Tibial artery (tissue), 4 donors: ENCODE data around the gene KCNK4.

Experiments
- DNase-seq, 2 donors: peaks; one replicate each; pipeline ENCODE4 v3.0.0-alpha.2; 2019
- H3K27ac ChIP-seq, 2 donors: fragments of 200-600 bp; sonication (generic) in 1 of 2; 1 replicate in 1 of 2; 2 replicates in 1 of 2; pipeline ENCODE4 v1.5.1; 2018 to 2019; ENCODE audit warnings: mild to moderate bottlenecking in 1 of 2
- H3K27me3 ChIP-seq, 2 donors: fragments of 200-600 bp; sonication (generic) in 1 of 2; one replicate each; pipeline versions ENCODE4 v1.5.1 to v1.6.0; 2016 to 2019
- H3K36me3 ChIP-seq, 3 donors: fragments of 200-600 bp; sonication (generic) in 2 of 3; one replicate each; pipeline ENCODE4 v1.5.1; 2016 to 2019; ENCODE audit warnings: mild to moderate bottlenecking in 2 of 3
- H3K4me1 ChIP-seq, 4 donors: fragments of 200-600 bp; sonication (generic) in 2 of 4; 1 replicate in 3 of 4; 2 replicates in 1 of 4; pipeline ENCODE4 v1.5.1; 2016 to 2019
- H3K4me3 ChIP-seq, 2 donors: fragments of 200-600 bp; sonication (generic) in 1 of 2; 1 replicate in 1 of 2; 2 replicates in 1 of 2; pipeline ENCODE4 v1.5.1; 2018 to 2019; ENCODE audit warnings: mild to moderate bottlenecking in 2 of 2
- H3K9me3 ChIP-seq, 3 donors: fragments of 200-600 bp; sonication (generic) in 1 of 3; one replicate each; pipeline ENCODE4 v1.5.1; 2016 to 2019
- intact Hi-C: fragments of 100-400 bp; cut with DNase I; formaldehyde crosslinking; loops from one replicate; pipeline ENCODE4 v1.15.0; 2023; ENCODE audit warnings: low total_unique reads
- TF ChIP-seq, protein P1 (sequence below), 2 experiments: fragments of 200-600 bp in 1 of 2; fragments of 450-650 bp in 1 of 2; IDR thresholded peaks; one replicate each; pipeline ENCODE4 v1.5.1; 2017 to 2019; ENCODE audit warnings: antibody characterized with exemption in 2 of 2, mild to moderate bottlenecking in 1 of 2, moderate library complexity in 1 of 2

The KCNK4 gene

DNA sequence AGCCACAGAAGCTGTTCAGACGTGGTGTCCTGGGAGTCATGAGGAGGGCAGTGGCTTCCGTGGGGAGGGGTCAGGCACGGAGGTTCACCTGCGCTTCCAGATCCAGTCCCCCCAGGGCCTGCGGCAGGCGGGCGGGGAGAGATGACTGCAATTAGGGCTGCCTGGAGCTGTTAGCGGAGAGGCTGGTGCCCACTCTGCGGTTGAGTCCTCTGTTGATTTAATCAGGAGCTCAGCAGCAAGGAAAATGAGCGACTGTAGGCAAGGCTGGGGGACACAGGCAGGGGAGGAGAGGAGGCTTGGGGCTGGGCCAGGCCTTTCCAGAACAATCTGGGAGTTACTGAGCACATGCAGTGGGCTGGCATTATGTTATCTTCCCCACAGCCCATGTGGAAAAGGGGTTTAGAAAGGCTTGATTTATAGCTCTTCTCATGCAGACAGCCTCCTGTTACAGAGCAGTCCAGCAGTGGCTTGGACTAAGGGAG, 26.7 kb upstream of the KCNK4 start:
- H3K27ac ChIP-seq, result no peak overlapping the region
- no peak overlapping the region for H3K4me3 ChIP-seq
- intact Hi-C loops, result no loop called here
- TF ChIP-seq, protein P1, sequence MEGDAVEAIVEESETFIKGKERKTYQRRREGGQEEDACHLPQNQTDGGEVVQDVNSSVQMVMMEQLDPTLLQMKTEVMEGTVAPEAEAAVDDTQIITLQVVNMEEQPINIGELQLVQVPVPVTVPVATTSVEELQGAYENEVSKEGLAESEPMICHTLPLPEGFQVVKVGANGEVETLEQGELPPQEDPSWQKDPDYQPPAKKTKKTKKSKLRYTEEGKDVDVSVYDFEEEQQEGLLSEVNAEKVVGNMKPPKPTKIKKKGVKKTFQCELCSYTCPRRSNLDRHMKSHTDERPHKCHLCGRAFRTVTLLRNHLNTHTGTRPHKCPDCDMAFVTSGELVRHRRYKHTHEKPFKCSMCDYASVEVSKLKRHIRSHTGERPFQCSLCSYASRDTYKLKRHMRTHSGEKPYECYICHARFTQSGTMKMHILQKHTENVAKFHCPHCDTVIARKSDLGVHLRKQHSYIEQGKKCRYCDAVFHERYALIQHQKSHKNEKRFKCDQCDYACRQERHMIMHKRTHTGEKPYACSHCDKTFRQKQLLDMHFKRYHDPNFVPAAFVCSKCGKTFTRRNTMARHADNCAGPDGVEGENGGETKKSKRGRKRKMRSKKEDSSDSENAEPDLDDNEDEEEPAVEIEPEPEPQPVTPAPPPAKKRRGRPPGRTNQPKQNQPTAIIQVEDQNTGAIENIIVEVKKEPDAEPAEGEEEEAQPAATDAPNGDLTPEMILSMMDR (IDR thresholded peaks at IDR 0.05), result no peak
- no peaks in the 10 kb centered on the region for H3K27me3 ChIP-seq
- peaks cover 24 to 78% (median 55%) of the 10 kb centered on the region in 3 donors for H3K36me3 ChIP-seq
- H3K4me1 ChIP-seq, result peaks cover 6 to 23% (median 13%) of the 10 kb centered on the region in 4 donors
- no peak for DNase-seq
- no peaks in the 10 kb centered on the region for H3K9me3 ChIP-seq

DNA sequence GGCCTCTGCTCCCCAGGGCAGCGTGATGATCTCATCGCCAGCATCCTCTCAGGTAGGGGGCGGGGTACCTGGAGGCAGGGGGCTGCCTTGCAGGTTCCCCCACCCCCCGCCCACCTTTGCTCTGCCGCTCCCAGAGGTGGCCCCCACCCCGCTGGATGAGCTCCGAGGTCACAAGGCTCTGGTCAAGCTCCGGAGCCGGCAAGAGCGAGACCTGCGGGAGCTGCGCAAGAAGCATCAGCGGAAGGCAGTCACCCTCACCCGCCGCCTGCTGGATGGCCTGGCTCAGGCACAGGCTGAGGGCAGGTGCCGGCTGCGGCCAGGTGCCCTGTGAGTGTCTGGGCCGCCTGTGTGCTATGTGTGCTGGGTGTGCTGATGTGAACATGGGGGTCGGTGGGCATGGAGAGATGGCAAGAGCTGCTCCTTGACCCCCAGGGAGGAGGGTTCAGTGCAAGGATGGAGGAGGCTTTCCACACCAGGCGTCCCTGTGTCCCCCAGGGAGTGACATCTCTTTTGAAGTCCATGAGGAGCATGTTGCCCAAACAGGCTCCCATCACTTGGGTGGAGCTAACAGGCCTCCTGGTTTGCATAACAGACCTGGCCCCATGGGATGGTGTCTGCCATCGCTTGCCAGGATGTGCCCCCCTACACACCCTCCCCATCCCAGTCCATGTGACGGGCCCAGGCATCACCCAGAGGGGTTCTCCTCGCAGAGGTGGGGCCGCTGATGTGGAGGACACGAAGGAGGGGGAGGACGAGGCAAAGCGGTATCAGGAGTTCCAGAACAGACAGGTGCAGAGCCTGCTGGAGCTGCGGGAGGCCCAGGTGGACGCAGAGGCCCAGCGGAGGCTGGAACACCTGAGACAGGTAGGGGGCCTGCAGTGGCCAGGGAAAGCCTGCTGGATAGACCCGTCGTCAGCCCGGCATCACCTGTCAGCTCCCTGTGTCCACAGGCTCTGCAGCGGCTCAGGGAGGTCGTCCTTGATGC, 25.6 kb upstream of the KCNK4 start:
- peaks cover 17 to 67% (median 47%) of the 10 kb centered on the region in 3 donors for H3K36me3 ChIP-seq
- H3K4me1 ChIP-seq, result peaks cover 6 to 23% (median 13%) of the 10 kb centered on the region in 4 donors
- DNase-seq, result no peak
- intact Hi-C loops, result loop anchor here (5.0 kb wide), 1 partner anchor 58 kb away; the partner anchor contains the start of gene FERMT3
- no peaks in the 10 kb centered on the region for H3K27me3 ChIP-seq
- TF ChIP-seq, protein P1 (IDR thresholded peaks at IDR 0.05), result no peak
- no peak overlapping the region for H3K4me3 ChIP-seq
- no peak overlapping the region for H3K27ac ChIP-seq
- H3K9me3 ChIP-seq, result no peaks in the 10 kb centered on the region

DNA sequence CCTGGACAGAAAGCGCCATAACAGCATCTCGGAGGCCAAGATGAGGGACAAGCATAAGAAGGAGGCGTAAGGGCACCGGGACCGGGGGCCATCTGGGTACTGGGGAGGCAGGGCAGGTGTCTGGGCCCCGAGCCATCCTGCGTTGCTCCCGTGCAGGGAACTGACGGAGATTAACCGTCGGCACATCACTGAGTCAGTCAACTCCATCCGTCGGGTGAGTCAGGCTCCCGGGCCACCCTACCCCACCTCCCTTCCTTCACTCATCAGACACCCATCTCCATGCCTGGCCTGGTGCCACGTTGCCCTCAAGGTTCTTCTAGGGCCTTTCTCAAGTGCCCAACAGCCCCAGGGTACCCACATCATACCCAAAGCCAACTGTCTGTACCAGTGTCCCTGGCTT, 24.8 kb upstream of the KCNK4 start:
- TF ChIP-seq, protein P1 (IDR thresholded peaks at IDR 0.05), result no peak
- Histone ChIP-seq H3K4me3 (no peak overlapping the region), H3K9me3 (no peaks in the 10 kb centered on the region), H3K27me3 (no peaks in the 10 kb centered on the region), H3K27ac (no peak overlapping the region), H3K36me3 (peaks cover 17 to 60% (median 47%) of the 10 kb centered on the region in 3 donors), H3K4me1 (peaks cover 6 to 23% (median 13%) of the 10 kb centered on the region in 4 donors)
- DNase-seq, result no peak
- intact Hi-C loops, result loop anchor here (5.0 kb wide), 1 partner anchor 59 kb away; the partner anchor contains the start of gene FERMT3

DNA sequence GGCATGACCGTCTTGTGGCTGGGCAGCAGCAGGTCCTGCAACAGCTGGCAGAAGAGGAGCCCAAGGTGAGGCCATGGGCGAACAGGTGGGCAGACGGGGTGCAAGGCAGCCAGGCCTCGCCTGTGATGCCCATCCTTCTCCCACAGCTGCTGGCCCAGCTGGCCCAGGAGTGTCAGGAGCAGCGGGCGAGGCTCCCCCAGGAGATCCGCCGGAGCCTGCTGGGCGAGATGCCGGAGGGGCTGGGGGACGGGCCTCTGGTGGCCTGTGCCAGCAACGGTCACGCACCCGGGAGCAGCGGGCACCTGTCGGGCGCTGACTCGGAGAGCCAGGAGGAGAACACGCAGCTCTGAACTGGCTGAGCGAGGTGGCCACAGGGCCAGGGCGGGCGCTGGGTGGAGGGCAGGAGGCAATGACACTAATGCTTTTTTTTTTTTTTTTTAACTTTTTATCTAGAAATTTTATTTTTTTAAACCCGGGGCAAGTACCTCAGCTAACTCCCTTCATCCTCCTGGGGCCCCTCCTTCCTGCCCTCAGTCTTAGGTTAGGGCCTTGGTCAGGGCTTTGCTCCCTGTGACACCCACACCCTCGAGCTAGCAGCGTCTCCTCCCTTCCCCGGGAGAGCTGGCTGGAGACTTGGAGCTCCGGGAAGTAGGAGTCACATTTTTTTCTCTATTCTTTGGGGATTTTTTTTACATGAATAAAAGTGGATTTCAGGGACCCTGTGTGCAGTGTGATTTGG, 23.7 kb upstream of the KCNK4 start:
- no peaks in the 10 kb centered on the region for H3K9me3 ChIP-seq
- TF ChIP-seq, protein P1 (IDR thresholded peaks at IDR 0.05), result no peak
- intact Hi-C loops, result loop anchor here (5.0 kb wide), 1 partner anchor 60 kb away; the partner anchor contains the start of gene FERMT3
- no peak for DNase-seq
- peak overlapping the region; percentile 84 to 96 for H3K27ac ChIP-seq
- H3K27me3 ChIP-seq, result no peaks in the 10 kb centered on the region
- peaks cover 6 to 32% (median 22%) of the 10 kb centered on the region in 4 donors for H3K4me1 ChIP-seq
- H3K4me3 ChIP-seq, result no peak overlapping the region
- H3K36me3 ChIP-seq, result peaks cover 17 to 50% (median 42%) of the 10 kb centered on the region in 3 donors
